ENCODE measurements around the gene CA14. TPM values are rescaled to one million over a fixed set of nuclear protein-coding genes. Genes with fewer than 3 reads are reported as not detected.

The CA14 gene
- total and polyA plus RNA-seq, 9 of the 15 experiments (the other 6 are each of a cell fraction or from before 2014, with no cell fraction given), result 0.13 to 0.57 (median 0.26) TPM; not detected in 1

- no peak for TF ChIP-seq ARID3A (IDR thresholded peaks at IDR 0.05; ENCODE audit: borderline replicate concordance, low read depth, low read length)
- peak; percentile 18; the same call in 1 of the 2 replicates for TF ChIP-seq DPF2 (IDR thresholded peaks at IDR 0.05)
- TF ChIP-seq, protein P1, sequence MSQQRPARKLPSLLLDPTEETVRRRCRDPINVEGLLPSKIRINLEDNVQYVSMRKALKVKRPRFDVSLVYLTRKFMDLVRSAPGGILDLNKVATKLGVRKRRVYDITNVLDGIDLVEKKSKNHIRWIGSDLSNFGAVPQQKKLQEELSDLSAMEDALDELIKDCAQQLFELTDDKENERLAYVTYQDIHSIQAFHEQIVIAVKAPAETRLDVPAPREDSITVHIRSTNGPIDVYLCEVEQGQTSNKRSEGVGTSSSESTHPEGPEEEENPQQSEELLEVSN (IDR thresholded peaks at IDR 0.05; ENCODE audit: borderline replicate concordance in 1 of 2, extremely low read depth in 1 of 2, insufficient read depth in 1 of 2, insufficient read length in 1 of 2, low read depth in 1 of 2, low read length in 1 of 2, poor library complexity in 1 of 2, severe bottlenecking in 1 of 2), result peak in 1 of 2 experiments; percentile 52
- 0 out of 2 replicates have a peak, but pooled peaks have one; percentile 18 for TF ChIP-seq SMARCC2 (IDR thresholded peaks at IDR 0.05; ENCODE audit: low read depth)
- peak; percentile 79 for TF ChIP-seq PCBP1 (IDR thresholded peaks at IDR 0.05; ENCODE audit: low read depth, low read length, poor library complexity, severe bottlenecking)
- TF ChIP-seq USF2 (CRISPR knock-in tag; IDR thresholded peaks at IDR 0.05), result no peak
- TF ChIP-seq ZNF282 (CRISPR knock-in tag; IDR thresholded peaks at IDR 0.05), result 0 out of 2 replicates have a peak, but pooled peaks have one; percentile 10
- 0 out of 2 replicates have a peak, but pooled peaks have one; percentile 16 for TF ChIP-seq GATAD2A (IDR thresholded peaks at IDR 0.05)
- peak; percentile 53 for TF ChIP-seq HMGN3 (IDR thresholded peaks at IDR 0.05; ENCODE audit: borderline replicate concordance, extremely low read depth, insufficient read length, low read depth, low read length)
- 0 out of 2 replicates have a peak, but pooled peaks have one; percentile 31 for TF ChIP-seq SPI1 (IDR thresholded peaks at IDR 0.05; ENCODE audit: borderline replicate concordance, low read depth, low read length)
- 0 out of 2 replicates have a peak, but pooled peaks have one; percentile 29 for TF ChIP-seq ZBTB17 (CRISPR knock-in tag; IDR thresholded peaks at IDR 0.05)
- 0 out of 2 replicates have a peak, but pooled peaks have one; percentile 7 for TF ChIP-seq SMARCA4 (IDR thresholded peaks at IDR 0.05)
- TF ChIP-seq EGR1 (conservative IDR thresholded peaks at IDR 0.05), result peak; percentile 81
- no peak for TF ChIP-seq RBM17 (IDR thresholded peaks at IDR 0.05; ENCODE audit: borderline replicate concordance, low read depth, low read length)
- peak; percentile 51; the same call in 1 of the 2 replicates for TF ChIP-seq ARID4B (CRISPR knock-in tag; IDR thresholded peaks at IDR 0.05)
- TF ChIP-seq ZNF354B (CRISPR knock-in tag; IDR thresholded peaks at IDR 0.05), result no peak
- no peak for TF ChIP-seq BRD9 (IDR thresholded peaks at IDR 0.05; ENCODE audit: low read depth, partially characterized antibody)
- TF ChIP-seq MAZ (CRISPR knock-in tag; conservative IDR thresholded peaks at IDR 0.05 in 1 of 2, IDR thresholded peaks at IDR 0.05 in 1 of 2), result peak in 1 of 2 experiments; percentile 28; a peak in 2 of 4 replicates
- 0 out of 2 replicates have a peak, but pooled peaks have one; percentile 32 for TF ChIP-seq JUND (IDR thresholded peaks at IDR 0.05; ENCODE audit: borderline replicate concordance, low read depth, low read length)
- TF ChIP-seq JUND (tag; IDR thresholded peaks at IDR 0.05; ENCODE audit: borderline replicate concordance, low read depth, low read length), result no peak
Observed at GRCh38 chr1:150235294-150235851, 22.2 kb upstream of the CA14 start (continued).

Data from K562 (cell line).